NCI-H446 treated with DMSO at 0.1 percent for 48 hours (cell line): Measurements from ENCODE around the gene FHOD3.
"Not testable (repeated sequence)": the region's sequence is repeated elsewhere in the genome, so short reads cannot be mapped to it uniquely, and the experiment has no call there.

Experiments used
- DNase-seq: peaks from one replicate; lab custom pipeline; 2025; lab: John Stamatoyannopoulos, UW

The FHOD3 gene

GRCh38 chr18:36709315-36709714 is 411.8 kb downstream of the FHOD3 start:
- no peak for DNase-seq

DNA sequence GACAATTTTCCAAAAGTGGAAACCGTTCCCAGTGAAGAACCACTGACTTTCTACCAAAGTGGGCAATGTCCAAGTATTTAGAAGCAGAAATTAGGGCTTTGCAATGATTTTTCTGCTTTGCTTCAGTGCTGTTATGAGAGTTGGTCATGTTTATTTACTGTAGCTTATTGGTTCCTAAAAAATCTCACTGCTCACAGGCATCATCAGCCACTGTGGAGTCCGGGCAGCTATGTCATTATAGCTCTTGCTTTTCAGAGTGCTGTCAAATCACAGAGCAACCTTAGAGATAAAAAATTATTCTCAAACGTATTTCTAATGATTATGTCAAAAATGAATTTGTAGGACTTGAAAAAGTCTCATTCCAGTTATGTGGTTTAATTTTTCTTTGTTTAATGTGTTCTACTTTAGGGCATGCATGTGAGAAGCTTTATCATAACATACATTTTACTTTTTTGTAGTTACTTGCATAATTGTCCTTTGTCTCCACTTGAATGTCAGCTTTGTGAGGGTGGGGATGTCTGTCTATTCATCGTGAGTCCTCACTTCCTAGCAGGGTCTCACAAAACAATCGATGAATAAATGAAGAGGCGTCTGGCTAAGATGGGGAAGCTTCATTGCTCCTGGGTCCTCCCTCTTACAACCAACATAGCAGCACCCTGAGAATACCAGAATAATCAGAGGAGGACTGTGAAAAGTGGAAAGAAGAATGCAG is 413.7 kb downstream of the FHOD3 start:
- DNase-seq: no peak

GRCh38 chr18:36711813-36712444 is 414.4 kb downstream of the FHOD3 start:
- no peak for DNase-seq

DNA sequence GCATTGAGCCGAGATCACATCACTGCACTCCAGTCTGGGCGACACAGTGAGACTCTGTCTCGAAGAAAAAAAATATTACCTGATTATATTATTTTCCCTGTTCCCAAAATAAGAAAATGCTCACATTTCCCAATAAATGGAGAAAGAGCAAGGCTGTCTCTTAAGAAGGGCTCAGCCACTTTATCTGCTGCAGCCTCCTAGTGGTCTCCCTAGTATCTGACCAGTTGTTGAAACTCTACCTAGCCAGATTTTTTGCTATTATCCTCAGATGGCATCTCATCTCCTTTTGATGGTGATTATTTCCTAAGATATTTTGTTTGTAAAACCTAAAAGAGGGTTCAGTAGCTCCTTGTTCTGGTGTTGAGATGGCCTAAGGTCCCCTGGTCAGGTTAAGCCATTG is 417.0 kb downstream of the FHOD3 start:
- DNase-seq: no peak

DNA sequence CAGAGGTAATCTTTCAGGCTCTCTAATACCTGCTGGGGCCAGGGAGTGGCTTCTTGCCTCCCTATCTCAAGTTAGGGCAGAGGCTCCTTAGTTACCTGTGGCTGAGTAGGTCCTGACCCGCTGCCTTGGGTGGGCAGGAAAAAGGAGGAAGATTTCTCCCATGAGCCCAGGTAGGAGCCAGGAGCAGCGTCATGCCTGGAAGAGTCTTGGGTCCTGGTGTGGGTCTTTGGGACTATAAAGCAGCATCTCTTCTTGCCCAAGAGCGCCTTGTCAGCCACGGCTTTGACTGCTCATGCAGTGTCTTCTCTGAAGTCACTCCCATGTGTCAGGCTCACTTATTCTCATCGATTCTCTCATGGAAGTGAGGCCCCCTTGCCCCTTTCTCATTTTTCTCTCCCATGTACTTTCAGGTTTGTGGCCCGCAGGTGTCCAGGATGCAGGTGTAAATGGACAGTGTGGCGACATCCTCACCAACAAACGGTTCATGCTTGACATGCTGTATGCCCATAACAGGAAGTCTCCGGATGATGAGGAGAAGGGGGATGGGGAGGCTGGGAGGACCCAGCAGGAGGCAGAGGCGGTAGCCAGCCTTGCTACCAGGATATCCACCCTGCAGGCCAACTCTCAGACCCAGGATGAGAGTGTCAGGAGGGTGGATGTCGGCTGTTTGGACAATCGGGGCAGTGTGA is 420.1 kb downstream of the FHOD3 start:
- no peak for DNase-seq

- no peak for DNase-seq
These were observed 421.3 kb downstream of the FHOD3 start for GRCh38 chr18:36718705-36719328.

DNA sequence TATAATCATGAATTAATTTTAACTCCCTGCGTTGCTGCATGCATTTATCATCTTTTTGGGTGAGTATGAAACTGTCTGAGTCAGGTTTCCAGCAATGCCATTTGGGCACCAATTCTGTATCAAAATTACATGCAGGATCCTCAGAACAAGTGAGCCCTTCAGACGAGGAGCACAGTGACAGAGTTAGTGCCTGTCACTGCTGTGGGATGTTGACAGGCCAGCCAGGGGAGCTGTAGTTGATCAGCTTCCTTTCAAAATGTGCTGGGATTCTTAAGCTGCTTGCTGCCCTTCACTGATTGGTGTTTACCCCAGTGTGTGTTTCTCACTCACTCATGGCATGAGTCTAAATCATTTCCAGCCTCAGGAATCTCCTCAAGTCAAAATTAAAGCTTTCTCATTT is 422.1 kb downstream of the FHOD3 start:
- DNase-seq: no peak

- DNase-seq: not testable (repeated sequence)
These were observed 423.8 kb downstream of the FHOD3 start for GRCh38 chr18:36721351-36721750.

- DNase-seq: no peak
These were observed 426.7 kb downstream of the FHOD3 start for GRCh38 chr18:36724169-36724568.

DNA sequence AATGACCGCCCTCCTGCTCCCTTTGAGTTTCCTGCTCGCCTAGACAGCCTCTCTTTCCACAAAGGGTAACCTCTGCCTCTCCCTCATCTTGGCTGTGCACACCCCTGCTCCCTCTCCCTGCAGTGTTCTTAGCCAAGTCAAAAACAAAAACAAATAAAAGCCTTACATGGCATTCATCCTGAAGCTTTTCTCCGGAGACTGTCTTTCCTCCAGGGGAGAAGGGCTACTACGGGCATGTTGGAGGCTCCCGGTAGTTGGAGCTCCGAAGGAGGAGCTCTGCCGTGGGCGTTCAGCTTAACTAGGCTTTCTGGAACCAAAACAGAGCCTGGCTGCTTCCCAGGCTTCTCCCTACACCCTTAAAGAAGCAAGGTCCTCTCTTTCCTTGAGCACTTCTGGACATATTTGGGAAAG is 427.1 kb downstream of the FHOD3 start:
- no peak for DNase-seq

DNA sequence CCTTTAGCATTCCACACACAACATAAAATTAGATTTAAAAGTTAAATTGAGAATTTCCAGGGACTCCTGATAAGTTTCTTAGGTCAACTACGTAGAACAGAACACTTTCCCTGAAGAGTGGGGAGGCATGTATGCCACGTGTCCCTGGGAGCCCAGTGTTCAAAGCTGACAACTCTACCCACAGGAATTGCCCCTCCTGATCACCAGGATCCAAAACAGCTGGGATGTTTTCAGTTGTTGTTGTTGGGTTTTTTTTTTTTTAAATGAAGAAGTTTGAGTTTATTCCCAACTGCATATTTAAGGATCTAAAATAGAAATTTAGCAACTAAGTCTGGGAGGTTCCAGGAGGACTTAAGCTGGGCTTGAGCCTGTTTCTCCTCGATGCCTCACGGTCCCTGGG is 430.8 kb downstream of the FHOD3 start:
- DNase-seq: no peak

- no peak for DNase-seq
These were observed 431.7 kb downstream of the FHOD3 start for GRCh38 chr18:36729197-36729596.

- DNase-seq: no peak
These were observed 434.8 kb downstream of the FHOD3 start for GRCh38 chr18:36732264-36732663.

DNA sequence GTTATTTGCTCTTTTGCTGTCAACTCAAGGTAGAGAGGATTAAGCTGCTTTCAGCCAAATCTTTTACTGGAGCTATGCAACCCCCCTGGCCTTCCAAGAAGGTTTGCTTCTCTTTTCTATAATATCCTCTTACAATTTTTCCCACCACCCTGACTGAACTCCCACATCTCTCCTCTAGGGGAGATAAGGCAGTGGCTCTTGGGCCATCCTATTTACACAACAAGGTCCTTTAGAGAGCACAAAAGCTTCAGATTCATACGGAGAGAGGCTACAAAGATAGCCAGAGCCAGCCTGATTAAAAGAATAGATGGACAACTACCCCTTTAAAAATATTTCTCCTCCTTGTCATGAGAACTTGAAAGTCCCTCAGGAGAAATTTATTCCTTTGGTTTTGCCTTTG is 435.6 kb downstream of the FHOD3 start:
- no peak for DNase-seq

GRCh38 chr18:36734596-36734995 is 437.1 kb downstream of the FHOD3 start:
- no peak for DNase-seq

DNA sequence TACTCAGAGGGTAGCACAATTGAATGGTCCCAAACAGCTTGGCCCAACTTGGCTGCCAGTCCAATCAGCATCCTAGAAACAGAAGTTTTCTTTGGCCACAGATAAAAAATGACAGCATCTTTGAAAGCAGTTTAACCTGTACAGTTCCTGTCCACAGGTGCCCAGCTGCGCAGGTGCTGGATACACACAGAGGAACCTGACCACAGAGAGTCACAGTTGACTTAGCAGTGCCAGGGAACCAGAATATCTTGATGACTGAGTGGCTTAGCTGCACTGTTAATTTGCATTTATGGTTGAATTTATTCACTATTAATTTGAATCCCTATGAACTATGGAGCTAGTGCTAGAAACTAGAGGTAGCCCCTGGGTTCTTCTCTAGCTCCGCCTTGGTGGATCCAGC is 437.6 kb downstream of the FHOD3 start:
- DNase-seq: no peak

- DNase-seq: no peak
These were observed 438.6 kb downstream of the FHOD3 start for GRCh38 chr18:36736094-36736493.

DNA sequence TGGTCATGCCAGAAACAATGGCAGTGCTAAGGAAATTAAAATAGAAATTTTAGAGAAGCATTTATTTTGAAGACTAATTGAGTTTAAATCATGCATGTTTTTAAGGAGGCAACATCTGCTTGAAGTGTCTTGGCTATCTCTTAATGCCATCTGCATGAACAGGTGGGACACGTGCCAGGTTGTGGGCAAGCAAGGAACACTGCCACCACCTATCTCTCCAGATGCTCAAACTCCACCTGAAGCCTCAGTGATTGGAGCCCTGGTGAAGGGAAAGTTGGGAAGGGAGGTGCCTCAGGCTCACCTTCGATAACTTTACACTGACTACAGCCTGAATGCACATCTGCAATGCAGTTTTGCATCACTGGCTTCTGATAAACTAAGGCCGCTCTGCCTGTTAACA is 439.8 kb downstream of the FHOD3 start:
- DNase-seq: no peak

GRCh38 chr18:36744261-36744876 is 446.9 kb downstream of the FHOD3 start:
- DNase-seq: no peak

DNA sequence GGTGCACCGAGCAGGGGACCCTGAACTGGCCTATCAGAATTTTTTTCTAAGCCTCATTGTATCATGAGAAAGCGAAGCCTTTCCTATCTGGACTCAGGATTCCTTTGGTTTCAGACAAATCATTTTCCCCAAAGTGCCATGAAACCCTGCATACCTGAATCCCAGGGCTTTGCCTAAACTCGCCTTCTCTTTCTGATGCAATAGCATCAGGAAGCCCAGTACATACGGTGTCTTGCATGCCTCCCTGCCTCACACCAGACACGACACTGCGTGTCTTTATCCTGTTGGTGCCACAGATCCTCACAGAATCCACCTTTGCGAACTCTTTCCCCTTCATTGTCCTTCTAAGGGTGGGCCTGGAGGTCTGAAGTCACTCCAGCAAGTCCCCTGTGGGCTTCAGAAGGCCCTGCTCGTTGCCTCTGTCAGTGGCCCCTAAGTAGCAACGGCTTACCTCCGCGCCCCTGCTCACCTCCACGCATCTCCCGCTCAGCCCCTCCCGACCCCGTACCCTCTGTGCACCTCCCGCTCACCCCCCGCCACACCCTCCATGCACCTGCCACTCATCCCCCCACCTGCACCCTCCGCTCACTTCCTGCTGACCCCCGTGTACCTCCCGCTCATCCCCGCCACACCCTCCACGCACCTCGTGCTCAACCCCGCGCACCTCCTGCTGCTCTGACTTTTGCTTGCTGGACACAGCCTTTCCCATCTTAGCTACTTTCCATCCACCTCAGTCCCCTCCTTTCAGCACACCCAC is 447.9 kb downstream of the FHOD3 start:
- DNase-seq: no peak
